Vagina (tissue), 2 donors: ENCODE data around the gene COL6A3. TPM values are rescaled to one million over a fixed set of nuclear protein-coding genes. Genes with fewer than 3 reads are reported as not detected.

Experiments used
- DNase-seq, 2 donors: peaks; one replicate each; pipeline ENCODE4 v3.0.0-alpha.2; 2017; ENCODE audit errors: extremely low spot score in 2 of 2
- H3K27ac ChIP-seq: fragments of 200-600 bp; sonication (generic); one replicate; pipeline ENCODE4 v1.5.1; 2019
- H3K27me3 ChIP-seq: fragments of 200-600 bp; sonication (generic); one replicate; pipeline ENCODE4 v1.5.1; 2019
- H3K36me3 ChIP-seq, 2 donors: fragments of 200-600 bp; sonication (generic); one replicate each; pipeline ENCODE4 v1.5.1; 2017 to 2019
- H3K4me1 ChIP-seq: fragments of 200-600 bp; sonication (generic); one replicate; pipeline ENCODE4 v1.5.1; 2019
- H3K4me3 ChIP-seq, 2 donors: fragments of 200-600 bp; sonication (generic); 1 replicate in 1 of 2; 2 replicates in 1 of 2; pipeline ENCODE4 v1.5.1; 2016 to 2019
- H3K9me3 ChIP-seq: fragments of 200-600 bp; sonication (generic); one replicate; pipeline ENCODE4 v1.5.1; 2019
- CTCF ChIP-seq, 3 experiments: fragments of 450-650 bp in 2 of 3; fragments of 200-600 bp in 1 of 3; sonication (generic) in 1 of 3; IDR thresholded peaks; one replicate each; pipeline ENCODE4 v1.5.1; 2017 to 2019; ENCODE audit warnings: antibody characterized with exemption in 3 of 3, mild to moderate bottlenecking in 2 of 3, moderate library complexity in 2 of 3
- POLR2A ChIP-seq, 2 donors: fragments of 450-650 bp; IDR thresholded peaks; one replicate each; pipeline ENCODE4 v1.6.1; 2017; ENCODE audit warnings: antibody characterized with exemption in 2 of 2, mild to moderate bottlenecking in 2 of 2, moderate library complexity in 2 of 2
- POLR2AphosphoS5 ChIP-seq, 2 donors: sonication (generic); formaldehyde crosslinking; IDR thresholded peaks; one replicate each; pipeline ENCODE4 v1.9.0; 2017; ENCODE audit warnings: antibody characterized with exemption in 2 of 2, mild to moderate bottlenecking in 2 of 2, low read depth in 1 of 2; ENCODE audit not compliant: insufficient read depth in 1 of 2
- intact Hi-C: fragments of 100-400 bp; cut with DNase I; formaldehyde crosslinking; loops from one replicate; pipeline ENCODE4 v1.15.1; 2023
- total RNA-seq: library from RNA; depleted of rRNA; stranded (reverse); fragments of >200 nt; gene quantifications from one replicate; pipeline ENCODE4 v1.2.3, GENCODE V29; 2016

Gene COL6A3
- total RNA-seq, 1 donor from 2014 or later = 315 TPM

- peak overlapping the region; percentile 98 for H3K27ac ChIP-seq
Observed at GRCh38 chr2:237404413-237404812, 9.6 kb downstream of the COL6A3 start.

DNA sequence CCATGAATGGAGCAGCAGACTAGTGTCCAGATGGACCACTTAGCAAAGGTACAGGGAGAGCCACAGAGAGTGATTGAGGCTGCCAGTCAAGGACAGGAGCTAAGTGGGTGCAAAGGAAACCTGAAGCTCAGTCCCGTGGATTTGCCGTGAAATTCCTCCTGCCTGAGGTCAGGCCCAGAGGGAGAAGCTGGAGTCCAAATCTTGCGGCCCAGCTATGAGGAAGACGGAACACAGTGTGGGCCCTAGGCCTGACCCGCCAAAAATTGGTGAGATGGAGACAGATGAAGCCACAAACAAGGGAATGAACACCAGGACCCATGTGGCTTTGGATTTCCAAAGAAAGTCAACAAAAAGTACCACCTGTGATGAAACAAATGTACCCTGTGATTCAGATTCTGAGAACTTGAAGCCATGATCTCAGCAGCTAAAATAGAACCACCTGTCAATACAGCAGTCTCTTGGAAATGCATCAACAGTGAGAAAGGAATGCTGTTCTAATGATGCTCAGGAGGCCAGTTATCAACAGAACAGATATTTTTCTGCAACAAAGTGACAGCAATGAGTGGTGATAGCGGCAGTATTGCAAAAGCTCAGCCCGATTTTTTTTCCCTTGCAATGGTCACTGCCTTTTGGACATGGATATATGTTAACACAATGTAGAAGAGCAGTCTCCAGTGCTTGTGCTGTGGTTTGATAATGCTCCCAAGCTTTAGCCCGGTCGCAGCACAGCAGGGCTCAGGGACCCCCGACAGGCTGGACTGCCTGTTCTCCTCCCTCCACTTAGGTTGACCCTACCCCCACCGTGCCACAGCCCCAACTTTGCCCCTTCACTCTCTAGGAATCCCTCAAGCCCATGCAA lies 10.7 kb downstream of the COL6A3 start:
- Histone ChIP-seq H3K9me3 (no peaks in the 10 kb centered on the region), H3K27me3 (no peaks in the 10 kb centered on the region), H3K4me3 (no peak overlapping the region), H3K27ac (peak overlapping the region; percentile 98), H3K4me1 (peaks cover 68% of the 10 kb centered on the region), H3K36me3 (no peaks in the 10 kb centered on the region)
- DNase-seq = peak in 1 of 2 donors; percentile 86
- TF ChIP-seq POLR2AphosphoS5 (IDR thresholded peaks at IDR 0.05; ENCODE audit: insufficient read depth in 1 of 2, low read depth in 1 of 2) (peak in 1 of 2 donors; percentile 60), CTCF (IDR thresholded peaks at IDR 0.05) (no peak), POLR2A (IDR thresholded peaks at IDR 0.05) (no peak)
- intact Hi-C loops = no loop called here

More at GRCh38 chr2:237404413-237404812, 9.6 kb downstream of the COL6A3 start:
- H3K27me3 ChIP-seq = no peaks in the 10 kb centered on the region
- no peaks in the 10 kb centered on the region for H3K9me3 ChIP-seq
- peaks cover 56% of the 10 kb centered on the region for H3K4me1 ChIP-seq
- H3K4me3 ChIP-seq = no peak overlapping the region
- DNase-seq = peak in 1 of 2 donors; percentile 60
- intact Hi-C loops = no loop called here
- H3K36me3 ChIP-seq = no peaks in the 10 kb centered on the region
- no peak for TF ChIP-seq CTCF (IDR thresholded peaks at IDR 0.05)

GRCh38 chr2:237400199-237400598 lies 13.8 kb downstream of the COL6A3 start:
- H3K4me1 ChIP-seq = peaks cover 78% of the 10 kb centered on the region
- H3K9me3 ChIP-seq = no peaks in the 10 kb centered on the region
- no peak for DNase-seq
- peaks cover 0 to 14% of the 10 kb centered on the region in 2 donors for H3K36me3 ChIP-seq
- TF ChIP-seq CTCF (IDR thresholded peaks at IDR 0.05) = no peak
- no peak for TF ChIP-seq POLR2AphosphoS5 (IDR thresholded peaks at IDR 0.05; ENCODE audit: insufficient read depth in 1 of 2, low read depth in 1 of 2)
- TF ChIP-seq POLR2A (IDR thresholded peaks at IDR 0.05) = no peak
- H3K4me3 ChIP-seq = no peak overlapping the region
- H3K27ac ChIP-seq = peak overlapping the region; percentile 98
- intact Hi-C loops = loop anchor here (2.0 kb wide), 1 partner anchor 259 kb away; no protein-coding TSS in a partner anchor
- H3K27me3 ChIP-seq = no peaks in the 10 kb centered on the region

- no peaks in the 10 kb centered on the region for H3K9me3 ChIP-seq
- H3K4me3 ChIP-seq = no peak overlapping the region
- H3K27me3 ChIP-seq = no peaks in the 10 kb centered on the region
- intact Hi-C loops = no loop called here
- DNase-seq = no peak
- peak overlapping the region; percentile 98 for H3K27ac ChIP-seq
- peaks cover 73% of the 10 kb centered on the region for H3K4me1 ChIP-seq
- peaks cover 6 to 14% of the 10 kb centered on the region in 2 donors for H3K36me3 ChIP-seq
- TF ChIP-seq CTCF (IDR thresholded peaks at IDR 0.05) = no peak
- TF ChIP-seq POLR2AphosphoS5 (IDR thresholded peaks at IDR 0.05; ENCODE audit: insufficient read depth in 1 of 2, low read depth in 1 of 2) = no peak
- TF ChIP-seq POLR2A (IDR thresholded peaks at IDR 0.05) = no peak
Observed at GRCh38 chr2:237397072-237397471, 16.9 kb downstream of the COL6A3 start.

- Histone ChIP-seq H3K4me3 (no peak overlapping the region), H3K9me3 (no peaks in the 10 kb centered on the region), H3K36me3 (peaks cover 6 to 14% of the 10 kb centered on the region in 2 donors), H3K27ac (peak overlapping the region; percentile 54), H3K4me1 (peaks cover 42% of the 10 kb centered on the region), H3K27me3 (no peaks in the 10 kb centered on the region)
- no peak for TF ChIP-seq POLR2AphosphoS5 (IDR thresholded peaks at IDR 0.05; ENCODE audit: insufficient read depth in 1 of 2, low read depth in 1 of 2)
- TF ChIP-seq POLR2A (IDR thresholded peaks at IDR 0.05) = no peak
- TF ChIP-seq CTCF (IDR thresholded peaks at IDR 0.05) = no peak
- intact Hi-C loops = no loop called here
- DNase-seq = peak in 1 of 2 donors; percentile 85
Observed at GRCh38 chr2:237393523-237393922, 20.4 kb downstream of the COL6A3 start.
